ENCODE measurements around the gene ITGB4. TPM values are rescaled to one million over a fixed set of nuclear protein-coding genes. Genes with fewer than 3 reads are reported as not detected.

The ITGB4 gene
- total and polyA plus RNA-seq, 2 donors (not counting 3 experiments of a cell fraction or from before 2014, with no cell fraction given): 4.2 to 6.7 TPM

DNA sequence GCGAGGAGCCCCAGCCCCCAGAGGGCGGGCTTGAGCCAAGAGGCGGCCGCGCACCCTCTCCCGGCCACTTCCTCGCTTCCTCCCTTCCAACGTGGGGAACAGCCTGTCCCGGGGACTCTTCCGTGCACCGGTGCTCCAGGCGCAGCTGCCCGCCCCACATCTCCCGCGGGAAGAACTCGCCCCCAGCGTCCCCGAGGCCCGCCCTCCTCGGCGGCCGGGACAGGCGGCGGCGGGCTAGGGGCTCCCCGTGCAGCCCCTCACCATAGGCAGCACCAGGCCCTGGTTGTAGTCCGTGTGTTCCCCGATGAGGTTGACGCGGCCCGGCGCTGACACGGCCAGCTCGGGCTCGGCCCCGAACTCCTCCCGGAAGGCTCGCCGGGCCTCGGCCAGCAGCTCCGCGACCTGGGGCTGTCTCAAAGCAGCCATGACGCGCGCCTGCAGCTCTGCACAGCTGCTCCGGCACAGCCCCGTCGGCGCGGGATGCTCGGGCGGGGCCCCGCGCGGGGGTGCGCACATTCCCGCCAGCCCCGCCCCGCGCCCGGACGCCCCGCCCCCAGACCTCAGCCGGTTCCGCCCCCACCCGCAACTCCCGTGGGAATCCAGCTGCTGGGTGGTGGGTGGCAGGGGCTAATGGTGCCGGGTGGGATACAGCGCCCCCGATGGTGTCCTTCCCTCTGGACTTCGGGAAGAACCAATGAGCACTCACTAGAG lies 43.6 kb downstream of the ITGB4 start, which contains the start of gene GALK1:
Gene GALK1 (minus strand): TSS at position 482 of the 711 bp plus-strand sequence. CDS start 56 bp downstream, at position 426.
- no peaks in the 10 kb centered on the region for H4K20me1 ChIP-seq (replicated peaks; ENCODE audit: control insufficient read depth, extremely low read depth, insufficient read depth, low read length)
- DNase-seq (ENCODE audit: low read depth, low spot score): peak; percentile 66

More for the DNA sequence above, 43.6 kb downstream of the ITGB4 start, which contains the start of gene GALK1:
- POLR2A ChIA-PET: interaction anchor here (1.4 to 3.0 kb wide), 3 partner anchors 10 to 65 kb away, joined by 4 to 24 read pairs (median 19); a partner anchor contains a TSS
- H3K9ac ChIP-seq (replicated peaks; ENCODE audit: extremely low read depth, insufficient read depth, low read length): peak within 1 kb of the TSS; percentile 69
- FAIRE-seq: peak; percentile 78
- peak within 1 kb of the TSS; percentile 94 for H2AFZ ChIP-seq (ENCODE audit: low read depth, low read length)
- H3K4me3 ChIP-seq (replicated peaks in 1 of 3; ENCODE audit: insufficient read depth in 1 of 3, low read depth in 1 of 3, low read length in 3 of 3): peak within 1 kb of the TSS; percentile 44 to 62 (median 53)
- CTCF ChIA-PET: interaction anchor here (0.7 to 4.8 kb wide), 27 partner anchors 9 to 163 kb away, joined by 3 to 27 read pairs (median 6); partner anchors contain the start of genes SMIM5, TRIM47, TRIM65 and WBP2
- H3K4me1 ChIP-seq (ENCODE audit: control insufficient read depth, extremely low read depth, insufficient read depth, low read length): peaks cover 11% of the 10 kb centered on the region
- intact Hi-C loops (cut with micrococcal nuclease): loop anchor here (1.0 kb wide), 1 partner anchor 62 kb away; no protein-coding TSS in a partner anchor
- no peaks in the 10 kb centered on the region for H3K36me3 ChIP-seq (ENCODE audit: control insufficient read depth in 2 of 2, extremely low read depth in 1 of 2, insufficient read depth in 2 of 2, low read length in 2 of 2)
- no peaks in the 10 kb centered on the region for H3K79me2 ChIP-seq (ENCODE audit: control insufficient read depth, insufficient read depth, low read length)
- no peaks in the 10 kb centered on the region for H3K9me1 ChIP-seq (replicated peaks; ENCODE audit: control insufficient read depth, extremely low read depth, insufficient read depth, low read length)
- H3K4me2 ChIP-seq (ENCODE audit: insufficient read depth, low read length): peak within 1 kb of the TSS; percentile 77
- dilution Hi-C loops (cut with MboI; ENCODE audit: extremely low pct_ligation_motif_present, low sequenced_read_pairs): no loop called here
- H3K27me3 ChIP-seq (ENCODE audit: control insufficient read depth in 2 of 2, insufficient read depth in 2 of 2, low read length in 2 of 2): no peaks in the 10 kb centered on the region
- H3K27ac ChIP-seq (ENCODE audit: insufficient read depth, low read depth, low read length): peak within 1 kb of the TSS; percentile 15
- BruUV-seq (replicated peaks): no TSS peak
- H3K9me3 ChIP-seq (replicated peaks; ENCODE audit: control insufficient read depth, insufficient read depth, low read length): no peaks in the 10 kb centered on the region
- TF ChIP-seq, protein P1, sequence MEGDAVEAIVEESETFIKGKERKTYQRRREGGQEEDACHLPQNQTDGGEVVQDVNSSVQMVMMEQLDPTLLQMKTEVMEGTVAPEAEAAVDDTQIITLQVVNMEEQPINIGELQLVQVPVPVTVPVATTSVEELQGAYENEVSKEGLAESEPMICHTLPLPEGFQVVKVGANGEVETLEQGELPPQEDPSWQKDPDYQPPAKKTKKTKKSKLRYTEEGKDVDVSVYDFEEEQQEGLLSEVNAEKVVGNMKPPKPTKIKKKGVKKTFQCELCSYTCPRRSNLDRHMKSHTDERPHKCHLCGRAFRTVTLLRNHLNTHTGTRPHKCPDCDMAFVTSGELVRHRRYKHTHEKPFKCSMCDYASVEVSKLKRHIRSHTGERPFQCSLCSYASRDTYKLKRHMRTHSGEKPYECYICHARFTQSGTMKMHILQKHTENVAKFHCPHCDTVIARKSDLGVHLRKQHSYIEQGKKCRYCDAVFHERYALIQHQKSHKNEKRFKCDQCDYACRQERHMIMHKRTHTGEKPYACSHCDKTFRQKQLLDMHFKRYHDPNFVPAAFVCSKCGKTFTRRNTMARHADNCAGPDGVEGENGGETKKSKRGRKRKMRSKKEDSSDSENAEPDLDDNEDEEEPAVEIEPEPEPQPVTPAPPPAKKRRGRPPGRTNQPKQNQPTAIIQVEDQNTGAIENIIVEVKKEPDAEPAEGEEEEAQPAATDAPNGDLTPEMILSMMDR (IDR thresholded peaks at IDR 0.05; ENCODE audit: extremely low read depth in 1 of 2, insufficient read depth in 1 of 2, low read depth in 1 of 2, low read length in 2 of 2): peak in 1 of 2 donors; percentile 71
- TF ChIP-seq JUN (IDR thresholded peaks at IDR 0.05; ENCODE audit: borderline replicate concordance, insufficient read depth, insufficient read length, low read depth) (no peak), POLR2AphosphoS5 (IDR thresholded peaks at IDR 0.05; ENCODE audit: insufficient read depth, low read depth, low read length) (no peak), POLR2A (IDR thresholded peaks at IDR 0.05; ENCODE audit: low read depth, low read length) (peak; percentile 34), MAX (IDR thresholded peaks at IDR 0.05; ENCODE audit: insufficient read depth, insufficient read length) (no peak), EZH2 (IDR thresholded peaks at IDR 0.05; ENCODE audit: borderline replicate concordance, low read depth, low read length, severe bottlenecking) (no peak), MYC (IDR thresholded peaks at IDR 0.05; ENCODE audit: low read depth, low read length) (no peak), FOS (IDR thresholded peaks at IDR 0.05; ENCODE audit: borderline replicate concordance, insufficient read depth, low read length) (no peak), GATA2 (IDR thresholded peaks at IDR 0.05; ENCODE audit: insufficient read depth, insufficient read length, low read depth, low read length) (no peak)
